ENCODE data around the gene TTF2. TPM values are rescaled to one million over a fixed set of nuclear protein-coding genes. Genes with fewer than 3 reads are reported as not detected.

Gene TTF2
- total and polyA plus RNA-seq, 2 experiments from 2014 or later = 84.7 to 85.4 TPM

DNA sequence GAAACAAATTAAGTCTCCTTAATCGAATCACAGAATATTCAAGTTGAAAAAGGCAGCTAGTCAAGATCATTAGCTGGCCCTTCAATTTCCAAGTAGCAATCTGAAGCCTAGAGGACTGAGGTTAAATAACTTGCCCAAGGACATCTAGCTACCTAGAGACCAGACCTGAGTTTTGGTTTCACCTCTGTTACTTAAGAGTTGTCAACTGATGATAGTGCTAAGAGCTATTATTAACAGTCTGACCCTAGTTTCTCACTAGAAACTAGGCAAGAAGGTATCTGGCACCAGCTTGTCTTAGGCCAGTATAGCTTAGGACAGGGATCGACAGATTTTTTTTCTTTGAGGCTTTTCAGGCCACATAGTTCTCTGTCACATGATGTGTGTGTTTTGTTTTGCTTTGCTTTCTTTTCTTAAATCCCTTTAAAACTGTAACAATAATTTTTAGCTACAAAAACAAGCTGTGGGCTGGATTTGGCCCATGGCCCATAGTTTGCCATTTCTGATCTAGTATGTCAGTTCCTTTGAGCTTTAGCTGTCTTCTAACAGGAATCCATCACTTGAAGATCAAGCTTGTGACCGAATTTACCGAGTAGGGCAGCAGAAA, 38.3 kb downstream of the TTF2 start:
- H3K9me2 ChIP-seq (ENCODE audit: insufficient read depth) = no peaks in the 10 kb centered on the region
- Mint-ChIP-seq H3K4me3 (no peak overlapping the region), H3K27ac (no peak overlapping the region), H3K9me3 (no peaks in the 10 kb centered on the region), H3K27me3 (ENCODE audit: insufficient read depth, low read depth, poor library complexity) (no peaks in the 10 kb centered on the region), H3K36me3 (ENCODE audit: low read depth) (peaks cover 88% of the 10 kb centered on the region), H3K4me1 (peaks cover 8% of the 10 kb centered on the region)
- no peaks in the 10 kb centered on the region for H3K27me3 ChIP-seq (ENCODE audit: insufficient read depth)
- H3K36me3 ChIP-seq (ENCODE audit: insufficient read depth) = peaks cover 89% of the 10 kb centered on the region
- H3K4me1 ChIP-seq (ENCODE audit: insufficient read depth) = peaks cover 4% of the 10 kb centered on the region; the same call in 1 of the 2 replicates
- H3F3A ChIP-seq (replicated peaks; ENCODE audit: low read depth) = 0 out of 2 replicates have a peak, but pooled peaks cover 3% of the 10 kb centered on the region
- no peak overlapping the region for H3K4me2 ChIP-seq
- no peaks in the 10 kb centered on the region for H3K79me2 ChIP-seq (replicated peaks; ENCODE audit: insufficient read depth)
- no peak overlapping the region for H3K27ac ChIP-seq (ENCODE audit: low read depth)
- no peak overlapping the region for H3K4me3 ChIP-seq
- H2AFZ ChIP-seq = no peak overlapping the region
- ATAC-seq = no peak
- TF ChIP-seq ZNF114 (CRISPR knock-in tag; IDR thresholded peaks at IDR 0.05) = no peak
- no peak for TF ChIP-seq POLR2AphosphoS5 (IDR thresholded peaks at IDR 0.05; ENCODE audit: low read depth)
- TF ChIP-seq CREB1 (CRISPR knock-in tag; IDR thresholded peaks at IDR 0.05; ENCODE audit: low read depth) = no peak
- TF ChIP-seq JUNB (IDR thresholded peaks at IDR 0.05; ENCODE audit: unreplicated experiment) = no peak
- no peak for TF ChIP-seq ZNF331 (CRISPR knock-in tag; IDR thresholded peaks at IDR 0.05; ENCODE audit: low read depth)
- no peak for TF ChIP-seq STAT1 (IDR thresholded peaks at IDR 0.05; ENCODE audit: unreplicated experiment)
- TF ChIP-seq, protein P1, sequence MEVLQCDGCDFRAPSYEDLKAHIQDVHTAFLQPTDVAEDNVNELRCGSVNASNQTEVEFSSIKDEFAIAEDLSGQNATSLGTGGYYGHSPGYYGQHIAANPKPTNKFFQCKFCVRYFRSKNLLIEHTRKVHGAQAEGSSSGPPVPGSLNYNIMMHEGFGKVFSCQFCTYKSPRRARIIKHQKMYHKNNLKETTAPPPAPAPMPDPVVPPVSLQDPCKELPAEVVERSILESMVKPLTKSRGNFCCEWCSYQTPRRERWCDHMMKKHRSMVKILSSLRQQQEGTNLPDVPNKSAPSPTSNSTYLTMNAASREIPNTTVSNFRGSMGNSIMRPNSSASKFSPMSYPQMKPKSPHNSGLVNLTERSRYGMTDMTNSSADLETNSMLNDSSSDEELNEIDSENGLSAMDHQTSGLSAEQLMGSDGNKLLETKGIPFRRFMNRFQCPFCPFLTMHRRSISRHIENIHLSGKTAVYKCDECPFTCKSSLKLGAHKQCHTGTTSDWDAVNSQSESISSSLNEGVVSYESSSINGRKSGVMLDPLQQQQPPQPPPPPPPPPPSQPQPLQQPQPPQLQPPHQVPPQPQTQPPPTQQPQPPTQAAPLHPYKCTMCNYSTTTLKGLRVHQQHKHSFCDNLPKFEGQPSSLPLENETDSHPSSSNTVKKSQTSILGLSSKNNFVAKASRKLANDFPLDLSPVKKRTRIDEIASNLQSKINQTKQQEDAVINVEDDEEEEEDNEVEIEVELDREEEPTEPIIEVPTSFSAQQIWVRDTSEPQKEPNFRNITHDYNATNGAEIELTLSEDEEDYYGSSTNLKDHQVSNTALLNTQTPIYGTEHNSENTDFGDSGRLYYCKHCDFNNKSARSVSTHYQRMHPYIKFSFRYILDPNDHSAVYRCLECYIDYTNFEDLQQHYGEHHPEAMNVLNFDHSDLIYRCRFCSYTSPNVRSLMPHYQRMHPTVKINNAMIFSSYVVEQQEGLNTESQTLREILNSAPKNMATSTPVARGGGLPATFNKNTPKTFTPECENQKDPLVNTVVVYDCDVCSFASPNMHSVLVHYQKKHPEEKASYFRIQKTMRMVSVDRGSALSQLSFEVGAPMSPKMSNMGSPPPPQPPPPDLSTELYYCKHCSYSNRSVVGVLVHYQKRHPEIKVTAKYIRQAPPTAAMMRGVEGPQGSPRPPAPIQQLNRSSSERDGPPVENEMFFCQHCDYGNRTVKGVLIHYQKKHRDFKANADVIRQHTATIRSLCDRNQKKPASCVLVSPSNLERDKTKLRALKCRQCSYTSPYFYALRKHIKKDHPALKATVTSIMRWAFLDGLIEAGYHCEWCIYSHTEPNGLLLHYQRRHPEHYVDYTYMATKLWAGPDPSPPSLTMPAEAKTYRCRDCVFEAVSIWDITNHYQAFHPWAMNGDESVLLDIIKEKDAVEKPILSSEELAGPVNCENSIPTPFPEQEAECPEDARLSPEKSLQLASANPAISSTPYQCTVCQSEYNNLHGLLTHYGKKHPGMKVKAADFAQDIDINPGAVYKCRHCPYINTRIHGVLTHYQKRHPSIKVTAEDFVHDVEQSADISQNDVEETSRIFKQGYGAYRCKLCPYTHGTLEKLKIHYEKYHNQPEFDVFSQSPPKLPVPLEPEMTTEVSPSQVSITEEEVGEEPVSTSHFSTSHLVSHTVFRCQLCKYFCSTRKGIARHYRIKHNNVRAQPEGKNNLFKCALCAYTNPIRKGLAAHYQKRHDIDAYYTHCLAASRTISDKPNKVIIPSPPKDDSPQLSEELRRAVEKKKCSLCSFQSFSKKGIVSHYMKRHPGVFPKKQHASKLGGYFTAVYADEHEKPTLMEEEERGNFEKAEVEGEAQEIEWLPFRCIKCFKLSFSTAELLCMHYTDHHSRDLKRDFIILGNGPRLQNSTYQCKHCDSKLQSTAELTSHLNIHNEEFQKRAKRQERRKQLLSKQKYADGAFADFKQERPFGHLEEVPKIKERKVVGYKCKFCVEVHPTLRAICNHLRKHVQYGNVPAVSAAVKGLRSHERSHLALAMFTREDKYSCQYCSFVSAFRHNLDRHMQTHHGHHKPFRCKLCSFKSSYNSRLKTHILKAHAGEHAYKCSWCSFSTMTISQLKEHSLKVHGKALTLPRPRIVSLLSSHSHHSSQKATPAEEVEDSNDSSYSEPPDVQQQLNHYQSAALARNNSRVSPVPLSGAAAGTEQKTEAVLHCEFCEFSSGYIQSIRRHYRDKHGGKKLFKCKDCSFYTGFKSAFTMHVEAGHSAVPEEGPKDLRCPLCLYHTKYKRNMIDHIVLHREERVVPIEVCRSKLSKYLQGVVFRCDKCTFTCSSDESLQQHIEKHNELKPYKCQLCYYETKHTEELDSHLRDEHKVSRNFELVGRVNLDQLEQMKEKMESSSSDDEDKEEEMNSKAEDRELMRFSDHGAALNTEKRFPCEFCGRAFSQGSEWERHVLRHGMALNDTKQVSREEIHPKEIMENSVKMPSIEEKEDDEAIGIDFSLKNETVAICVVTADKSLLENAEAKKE (CRISPR knock-in tag; IDR thresholded peaks at IDR 0.05) = no peak
- TF ChIP-seq, protein P2, sequence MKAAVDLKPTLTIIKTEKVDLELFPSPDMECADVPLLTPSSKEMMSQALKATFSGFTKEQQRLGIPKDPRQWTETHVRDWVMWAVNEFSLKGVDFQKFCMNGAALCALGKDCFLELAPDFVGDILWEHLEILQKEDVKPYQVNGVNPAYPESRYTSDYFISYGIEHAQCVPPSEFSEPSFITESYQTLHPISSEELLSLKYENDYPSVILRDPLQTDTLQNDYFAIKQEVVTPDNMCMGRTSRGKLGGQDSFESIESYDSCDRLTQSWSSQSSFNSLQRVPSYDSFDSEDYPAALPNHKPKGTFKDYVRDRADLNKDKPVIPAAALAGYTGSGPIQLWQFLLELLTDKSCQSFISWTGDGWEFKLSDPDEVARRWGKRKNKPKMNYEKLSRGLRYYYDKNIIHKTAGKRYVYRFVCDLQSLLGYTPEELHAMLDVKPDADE (IDR thresholded peaks at IDR 0.05) = no peak
- TF ChIP-seq, protein P3, sequence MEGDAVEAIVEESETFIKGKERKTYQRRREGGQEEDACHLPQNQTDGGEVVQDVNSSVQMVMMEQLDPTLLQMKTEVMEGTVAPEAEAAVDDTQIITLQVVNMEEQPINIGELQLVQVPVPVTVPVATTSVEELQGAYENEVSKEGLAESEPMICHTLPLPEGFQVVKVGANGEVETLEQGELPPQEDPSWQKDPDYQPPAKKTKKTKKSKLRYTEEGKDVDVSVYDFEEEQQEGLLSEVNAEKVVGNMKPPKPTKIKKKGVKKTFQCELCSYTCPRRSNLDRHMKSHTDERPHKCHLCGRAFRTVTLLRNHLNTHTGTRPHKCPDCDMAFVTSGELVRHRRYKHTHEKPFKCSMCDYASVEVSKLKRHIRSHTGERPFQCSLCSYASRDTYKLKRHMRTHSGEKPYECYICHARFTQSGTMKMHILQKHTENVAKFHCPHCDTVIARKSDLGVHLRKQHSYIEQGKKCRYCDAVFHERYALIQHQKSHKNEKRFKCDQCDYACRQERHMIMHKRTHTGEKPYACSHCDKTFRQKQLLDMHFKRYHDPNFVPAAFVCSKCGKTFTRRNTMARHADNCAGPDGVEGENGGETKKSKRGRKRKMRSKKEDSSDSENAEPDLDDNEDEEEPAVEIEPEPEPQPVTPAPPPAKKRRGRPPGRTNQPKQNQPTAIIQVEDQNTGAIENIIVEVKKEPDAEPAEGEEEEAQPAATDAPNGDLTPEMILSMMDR (conservative IDR thresholded peaks at IDR 0.05; ENCODE audit: low read depth in 2 of 2) = no peak
- no peak for TF ChIP-seq EZH2phosphoT487 (IDR thresholded peaks at IDR 0.05; ENCODE audit: unreplicated experiment)
- TF ChIP-seq NANOG (IDR thresholded peaks at IDR 0.05; ENCODE audit: borderline replicate concordance) = no peak
- no peak for TF ChIP-seq EZH2 (IDR thresholded peaks at IDR 0.05; ENCODE audit: low read depth, unreplicated experiment)
- TF ChIP-seq, protein P4, sequence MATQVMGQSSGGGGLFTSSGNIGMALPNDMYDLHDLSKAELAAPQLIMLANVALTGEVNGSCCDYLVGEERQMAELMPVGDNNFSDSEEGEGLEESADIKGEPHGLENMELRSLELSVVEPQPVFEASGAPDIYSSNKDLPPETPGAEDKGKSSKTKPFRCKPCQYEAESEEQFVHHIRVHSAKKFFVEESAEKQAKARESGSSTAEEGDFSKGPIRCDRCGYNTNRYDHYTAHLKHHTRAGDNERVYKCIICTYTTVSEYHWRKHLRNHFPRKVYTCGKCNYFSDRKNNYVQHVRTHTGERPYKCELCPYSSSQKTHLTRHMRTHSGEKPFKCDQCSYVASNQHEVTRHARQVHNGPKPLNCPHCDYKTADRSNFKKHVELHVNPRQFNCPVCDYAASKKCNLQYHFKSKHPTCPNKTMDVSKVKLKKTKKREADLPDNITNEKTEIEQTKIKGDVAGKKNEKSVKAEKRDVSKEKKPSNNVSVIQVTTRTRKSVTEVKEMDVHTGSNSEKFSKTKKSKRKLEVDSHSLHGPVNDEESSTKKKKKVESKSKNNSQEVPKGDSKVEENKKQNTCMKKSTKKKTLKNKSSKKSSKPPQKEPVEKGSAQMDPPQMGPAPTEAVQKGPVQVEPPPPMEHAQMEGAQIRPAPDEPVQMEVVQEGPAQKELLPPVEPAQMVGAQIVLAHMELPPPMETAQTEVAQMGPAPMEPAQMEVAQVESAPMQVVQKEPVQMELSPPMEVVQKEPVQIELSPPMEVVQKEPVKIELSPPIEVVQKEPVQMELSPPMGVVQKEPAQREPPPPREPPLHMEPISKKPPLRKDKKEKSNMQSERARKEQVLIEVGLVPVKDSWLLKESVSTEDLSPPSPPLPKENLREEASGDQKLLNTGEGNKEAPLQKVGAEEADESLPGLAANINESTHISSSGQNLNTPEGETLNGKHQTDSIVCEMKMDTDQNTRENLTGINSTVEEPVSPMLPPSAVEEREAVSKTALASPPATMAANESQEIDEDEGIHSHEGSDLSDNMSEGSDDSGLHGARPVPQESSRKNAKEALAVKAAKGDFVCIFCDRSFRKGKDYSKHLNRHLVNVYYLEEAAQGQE (IDR thresholded peaks at IDR 0.05; ENCODE audit: unreplicated experiment) = no peak
- peaks cover 10% of the 10 kb centered on the region; the same call in 1 of the 2 replicates for H4K20me1 ChIP-seq (replicated peaks; ENCODE audit: insufficient read depth)
- no peak for DNase-seq (ENCODE audit: low spot score)
